Muscle layer of duodenum (tissue), 2 donors: ENCODE data around the gene WASHC3.
"Not testable (repeated sequence)": the region's sequence is repeated elsewhere in the genome, so short reads cannot be mapped to it uniquely, and the experiment has no call there.

Source experiments
- H3K27ac ChIP-seq: one replicate; pipeline ENCODE4 v1.7.0; 2013; ENCODE audit warnings: mild to moderate bottlenecking, low read length
- H3K27me3 ChIP-seq: one replicate; pipeline ENCODE4 v1.7.0; 2013; ENCODE audit warnings: low read depth, mild to moderate bottlenecking, control low read depth, low read length
- H3K36me3 ChIP-seq, 2 donors: one replicate each; pipeline ENCODE4 v1.7.0; 2013; ENCODE audit warnings: low read length in 2 of 2, control low read depth in 1 of 2, mild to moderate bottlenecking in 1 of 2; ENCODE audit not compliant: insufficient read depth in 2 of 2, control insufficient read depth in 1 of 2
- H3K4me1 ChIP-seq, 2 donors: one replicate each; pipeline ENCODE4 v1.7.0; 2013; ENCODE audit warnings: low read length in 2 of 2, mild to moderate bottlenecking in 2 of 2, control low read depth in 1 of 2, moderate library complexity in 1 of 2; ENCODE audit not compliant: insufficient read depth in 2 of 2, control insufficient read depth in 1 of 2
- H3K4me3 ChIP-seq, 2 donors: one replicate each; pipeline ENCODE4 v1.7.0; 2013; ENCODE audit warnings: low read length in 2 of 2, low read depth in 1 of 2, mild to moderate bottlenecking in 1 of 2
- H3K9me3 ChIP-seq, 2 donors: one replicate each; pipeline ENCODE4 v1.7.0; 2013; ENCODE audit warnings: low read length in 2 of 2, control low read depth in 1 of 2, mild to moderate bottlenecking in 1 of 2; ENCODE audit not compliant: control insufficient read depth in 1 of 2
- donor health status: healthy.

WASHC3 gene

GRCh38 chr12:102061560-102062418 is at the start of gene WASHC3:
TSS of gene WASHC3 (minus strand) at chr12:102061991. CDS start at chr12:102061962, 29 bp downstream.
- Histone ChIP-seq H3K27ac (peak within 1 kb of the TSS; percentile 96), H3K27me3 (no peaks in the 10 kb centered on the region), H3K4me1 (peaks cover 0 to 3% of the 10 kb centered on the region in 2 donors), H3K9me3 (no peaks in the 10 kb centered on the region), H3K36me3 (no peaks in the 10 kb centered on the region), H3K4me3 (peak within 1 kb of the TSS; percentile 88 to 90)

GRCh38 chr12:102110782-102111181 is 49.0 kb upstream of the WASHC3 start:
- H3K27ac ChIP-seq, result no peak overlapping the region
- no peak overlapping the region for H3K4me3 ChIP-seq
- H3K4me1 ChIP-seq, result no peaks in the 10 kb centered on the region
- no peaks in the 10 kb centered on the region for H3K27me3 ChIP-seq
- H3K36me3 ChIP-seq, result peaks cover 35 to 44% of the 10 kb centered on the region in 2 donors
- H3K9me3 ChIP-seq, result no peaks in the 10 kb centered on the region

DNA sequence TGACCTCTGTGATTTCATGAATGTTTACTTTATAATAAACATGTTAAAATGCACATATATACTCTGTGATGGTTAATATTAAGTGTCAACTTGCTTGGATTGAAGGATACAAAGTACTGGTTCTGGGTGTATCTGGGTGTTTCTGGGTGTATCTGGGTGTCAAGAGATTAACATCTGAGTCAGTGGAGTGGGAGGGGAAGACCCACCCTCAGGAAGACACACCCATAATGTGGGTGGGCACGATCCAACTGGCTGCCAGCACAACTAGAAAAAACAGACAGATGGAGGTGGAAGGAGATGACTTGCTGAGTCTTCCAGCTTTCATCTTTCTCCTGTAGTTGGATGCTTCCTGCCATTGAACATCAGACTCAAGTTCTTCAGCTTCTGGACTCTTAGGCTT is 46.2 kb upstream of the WASHC3 start:
- no peak overlapping the region for H3K4me3 ChIP-seq
- H3K27me3 ChIP-seq, result no peaks in the 10 kb centered on the region
- no peaks in the 10 kb centered on the region for H3K4me1 ChIP-seq
- H3K36me3 ChIP-seq, result peaks cover 35 to 53% of the 10 kb centered on the region in 2 donors
- H3K27ac ChIP-seq, result no peak overlapping the region
- H3K9me3 ChIP-seq, result no peaks in the 10 kb centered on the region

- H3K27me3 ChIP-seq, result no peaks in the 10 kb centered on the region
- H3K9me3 ChIP-seq, result no peaks in the 10 kb centered on the region
- H3K4me3 ChIP-seq, result no peak overlapping the region
- peaks cover 33 to 53% of the 10 kb centered on the region in 2 donors for H3K36me3 ChIP-seq
- H3K27ac ChIP-seq, result no peak overlapping the region
- no peaks in the 10 kb centered on the region for H3K4me1 ChIP-seq
Measured at GRCh38 chr12:102106905-102107304, 45.1 kb upstream of the WASHC3 start.

- Histone ChIP-seq H3K27ac (no peak overlapping the region), H3K36me3 (peaks cover 3 to 24% of the 10 kb centered on the region in 2 donors)
Measured at GRCh38 chr12:102096855-102097254, 35.1 kb upstream of the WASHC3 start.

DNA sequence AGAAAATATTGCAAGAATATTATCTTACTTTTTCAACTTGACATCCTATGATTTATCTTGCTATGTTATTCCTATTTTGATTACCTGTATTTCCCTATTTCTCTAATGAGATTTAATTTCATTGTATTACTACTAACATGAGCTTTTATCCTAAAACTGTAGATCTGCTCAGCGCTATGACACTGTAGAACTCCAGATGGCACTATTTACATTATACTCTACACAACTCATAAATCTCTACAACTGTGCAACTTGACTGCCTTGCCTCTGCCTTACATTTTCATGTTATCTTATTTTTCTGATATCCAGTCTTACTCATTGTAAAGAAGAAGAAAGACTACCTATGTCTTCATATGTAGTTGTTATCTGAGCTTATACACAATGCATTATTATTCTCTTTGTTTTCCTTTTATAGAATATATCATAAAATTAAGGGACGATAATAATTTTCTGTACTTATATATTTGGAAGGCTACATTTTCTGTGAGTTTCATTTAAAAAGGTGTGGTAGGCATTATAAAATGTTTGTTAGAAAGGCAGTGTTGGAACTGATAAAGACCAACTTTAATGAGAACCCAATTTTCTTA is 34.0 kb upstream of the WASHC3 start:
- no peak overlapping the region for H3K4me3 ChIP-seq
- H3K27ac ChIP-seq, result no peak overlapping the region
- H3K4me1 ChIP-seq, result no peaks in the 10 kb centered on the region
- peaks cover 3 to 24% of the 10 kb centered on the region in 2 donors for H3K36me3 ChIP-seq
- H3K9me3 ChIP-seq, result no peaks in the 10 kb centered on the region
- H3K27me3 ChIP-seq, result no peaks in the 10 kb centered on the region

More at GRCh38 chr12:102096855-102097254, 35.1 kb upstream of the WASHC3 start:
- Histone ChIP-seq H3K9me3 (no peaks in the 10 kb centered on the region), H3K4me1 (no peaks in the 10 kb centered on the region), H3K4me3 (no peak overlapping the region), H3K27me3 (no peaks in the 10 kb centered on the region)

- H3K4me3 ChIP-seq, result no peak overlapping the region
- H3K27me3 ChIP-seq, result no peaks in the 10 kb centered on the region
- no peak overlapping the region for H3K27ac ChIP-seq
- H3K4me1 ChIP-seq, result no peaks in the 10 kb centered on the region
- H3K36me3 ChIP-seq, result peaks cover 3 to 9% of the 10 kb centered on the region in 2 donors
- H3K9me3 ChIP-seq, result no peaks in the 10 kb centered on the region
Measured at GRCh38 chr12:102093319-102093718, 31.5 kb upstream of the WASHC3 start.

DNA sequence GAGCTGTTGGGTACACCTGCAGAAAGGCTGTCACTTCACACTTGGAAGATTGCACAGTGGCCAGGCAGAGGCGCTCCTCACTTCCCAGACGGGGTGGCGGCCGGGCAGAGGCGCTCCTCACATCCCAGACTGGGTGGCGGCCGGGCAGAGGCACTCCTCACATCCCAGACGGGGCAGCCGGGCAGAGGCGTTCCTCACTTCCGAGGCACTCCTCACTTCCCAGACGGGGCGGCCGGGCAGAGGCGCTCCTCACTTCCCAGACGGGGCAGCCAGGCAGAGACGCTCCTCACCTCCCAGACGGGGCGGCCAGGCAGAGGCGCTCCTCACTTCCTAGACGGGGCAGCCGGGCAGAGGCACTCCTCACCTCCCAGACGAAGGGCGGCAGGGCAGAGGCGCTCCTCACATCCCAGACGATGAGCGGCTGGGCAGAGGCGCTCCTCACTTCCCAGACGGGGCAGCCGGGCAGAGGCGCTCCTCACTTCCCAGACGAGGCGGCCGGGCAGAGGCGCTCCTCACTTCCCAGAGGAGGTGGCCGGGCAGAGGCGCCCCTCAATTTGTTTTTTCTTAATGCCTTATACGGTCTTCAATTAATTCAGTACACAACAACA is 27.5 kb upstream of the WASHC3 start:
- H3K27me3 ChIP-seq, H3K4me1 ChIP-seq, H3K9me3 ChIP-seq, H3K4me3 ChIP-seq, H3K27ac ChIP-seq: not testable (repeated sequence)
- H3K36me3 ChIP-seq, result peaks cover 4 to 13% of the 10 kb centered on the region in 2 donors

GRCh38 chr12:102080842-102081241 is 19.1 kb upstream of the WASHC3 start:
- peaks cover 27 to 62% of the 10 kb centered on the region in 2 donors for H3K36me3 ChIP-seq
- no peaks in the 10 kb centered on the region for H3K9me3 ChIP-seq
- no peaks in the 10 kb centered on the region for H3K4me1 ChIP-seq
- H3K4me3 ChIP-seq, result no peak overlapping the region
- no peaks in the 10 kb centered on the region for H3K27me3 ChIP-seq
- no peak overlapping the region for H3K27ac ChIP-seq

GRCh38 chr12:102072092-102072491 is 10.3 kb upstream of the WASHC3 start:
- not testable (repeated sequence) for H3K27ac ChIP-seq, H3K27me3 ChIP-seq, H3K4me1 ChIP-seq, H3K9me3 ChIP-seq, H3K4me3 ChIP-seq
- peaks cover 15 to 19% of the 10 kb centered on the region in 2 donors for H3K36me3 ChIP-seq

DNA sequence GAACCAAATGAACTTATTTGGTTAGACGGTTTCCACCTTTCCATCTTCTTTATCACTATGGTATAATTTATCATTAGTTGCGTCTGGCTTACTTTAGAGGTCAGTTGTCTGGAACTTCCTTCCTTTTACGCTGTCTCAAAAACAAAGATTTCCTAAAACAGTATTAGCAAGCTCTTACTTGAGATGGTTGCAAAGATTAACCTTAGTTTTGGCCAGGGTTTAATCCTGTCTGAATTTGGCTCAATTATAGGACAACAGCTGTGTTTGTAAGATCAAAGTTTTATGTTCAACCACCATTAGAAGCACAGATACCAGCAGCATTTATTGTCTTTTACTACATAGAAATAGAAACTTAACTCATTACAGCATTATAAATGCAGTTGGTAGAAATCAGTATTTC is 7.9 kb upstream of the WASHC3 start:
- H3K36me3 ChIP-seq, result no peaks in the 10 kb centered on the region
- H3K4me1 ChIP-seq, result no peaks in the 10 kb centered on the region
- H3K27me3 ChIP-seq, result no peaks in the 10 kb centered on the region
- no peak overlapping the region for H3K27ac ChIP-seq
- no peaks in the 10 kb centered on the region for H3K9me3 ChIP-seq
- no peak overlapping the region for H3K4me3 ChIP-seq
